ENCODE measurements around the gene TBX19. TPM values are rescaled to one million over a fixed set of nuclear protein-coding genes. Genes with fewer than 3 reads are reported as not detected.
"Not testable (repeated sequence)": the region's sequence is repeated elsewhere in the genome, so short reads cannot be mapped to it uniquely, and the experiment has no call there.

TBX19 gene
- total RNA-seq, 1 donor from 2014 or later, result 2.9 TPM

DNA sequence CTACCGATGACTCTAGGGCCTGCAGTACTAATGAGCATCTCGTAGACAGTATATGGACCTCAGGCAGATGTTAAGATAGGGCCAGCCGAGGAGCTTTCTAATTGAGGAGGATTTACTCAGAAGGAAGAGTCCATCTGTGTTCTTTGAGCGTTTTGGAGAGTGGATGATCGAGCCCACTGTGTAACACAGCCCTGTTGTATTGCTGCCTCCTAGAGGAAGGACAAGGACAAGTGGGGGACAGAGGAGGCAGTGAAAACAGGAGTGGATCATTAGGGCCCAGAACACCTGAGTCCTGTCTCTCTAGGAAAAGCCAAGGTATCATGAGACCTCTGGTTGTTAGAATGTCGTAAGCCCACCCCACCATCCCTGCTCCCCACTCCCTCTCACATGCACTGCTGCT, 62.9 kb downstream of the TBX19 start:
- Histone ChIP-seq H3K27me3 (ENCODE audit: control insufficient read depth, insufficient read depth, low read length) (no peaks in the 10 kb centered on the region), H3K4me3 (ENCODE audit: low read depth, low read length) (no peak overlapping the region), H3K36me3 (ENCODE audit: control insufficient read depth, insufficient read depth, low read length) (no peaks in the 10 kb centered on the region)
- no peak for DNase-seq (ENCODE audit: low read depth)
- TF ChIP-seq CTCF (IDR thresholded peaks at IDR 0.05; ENCODE audit: insufficient read depth, low read length, poor library complexity, severe bottlenecking), result peak; percentile 17

DNA sequence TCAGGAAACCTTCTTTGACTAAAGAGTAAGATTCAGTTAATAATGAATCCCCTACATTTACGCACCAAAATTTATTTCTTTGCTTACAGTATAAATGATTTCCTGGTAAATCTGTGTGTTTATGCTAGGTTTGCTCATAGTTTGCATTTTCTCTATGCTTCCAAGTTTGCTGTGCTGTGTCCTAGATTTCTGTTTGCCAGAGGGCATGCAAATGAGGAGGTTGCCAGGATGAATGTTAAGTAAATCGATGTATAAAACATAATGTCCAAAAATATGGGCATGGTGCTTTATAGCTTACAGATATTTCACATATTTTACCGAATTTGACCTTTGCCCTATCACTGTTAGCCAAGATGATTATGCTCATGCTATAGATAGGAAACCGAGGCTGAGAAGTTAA, 63.8 kb downstream of the TBX19 start:
- no peaks in the 10 kb centered on the region for H3K27me3 ChIP-seq (ENCODE audit: control insufficient read depth, insufficient read depth, low read length)
- no peak overlapping the region for H3K4me3 ChIP-seq (ENCODE audit: low read depth, low read length)
- TF ChIP-seq CTCF (IDR thresholded peaks at IDR 0.05; ENCODE audit: insufficient read depth, low read length, poor library complexity, severe bottlenecking), result no peak
- no peak for DNase-seq (ENCODE audit: low read depth)
- H3K36me3 ChIP-seq (ENCODE audit: control insufficient read depth, insufficient read depth, low read length), result no peaks in the 10 kb centered on the region

DNA sequence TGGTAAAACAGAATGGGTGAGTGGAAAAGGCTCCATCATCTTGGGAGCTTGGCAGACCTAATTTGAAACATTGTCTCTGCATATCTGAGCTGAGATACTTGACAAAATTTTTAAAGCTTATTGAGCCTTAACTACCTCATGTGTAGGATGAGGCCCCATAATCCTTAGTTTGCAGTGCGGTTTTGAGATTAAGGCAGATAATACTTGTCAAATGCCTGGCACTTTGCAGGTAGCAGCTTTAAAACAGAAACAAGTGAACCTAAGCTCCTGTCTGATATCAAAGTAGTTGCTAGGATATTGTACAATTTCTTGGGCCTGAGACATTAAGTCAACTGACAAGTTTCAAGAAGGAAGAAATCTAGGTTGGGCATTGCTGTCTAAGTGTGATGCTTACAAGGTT, 65.3 kb downstream of the TBX19 start:
- no peaks in the 10 kb centered on the region for H3K36me3 ChIP-seq (ENCODE audit: control insufficient read depth, insufficient read depth, low read length)
- H3K27me3 ChIP-seq (ENCODE audit: control insufficient read depth, insufficient read depth, low read length), result no peaks in the 10 kb centered on the region
- TF ChIP-seq CTCF (IDR thresholded peaks at IDR 0.05; ENCODE audit: insufficient read depth, low read length, poor library complexity, severe bottlenecking), result no peak
- no peak overlapping the region for H3K4me3 ChIP-seq (ENCODE audit: low read depth, low read length)
- DNase-seq (ENCODE audit: low read depth), result no peak

GRCh38 chr1:168347630-168348029, 67.0 kb downstream of the TBX19 start:
- no peak for TF ChIP-seq CTCF (IDR thresholded peaks at IDR 0.05; ENCODE audit: insufficient read depth, low read length, poor library complexity, severe bottlenecking)
- H3K36me3 ChIP-seq (ENCODE audit: control insufficient read depth, insufficient read depth, low read length), result no peaks in the 10 kb centered on the region
- H3K27me3 ChIP-seq (ENCODE audit: control insufficient read depth, insufficient read depth, low read length), result no peaks in the 10 kb centered on the region
- no peak for DNase-seq (ENCODE audit: low read depth)
- H3K4me3 ChIP-seq (ENCODE audit: low read depth, low read length), result no peak overlapping the region

DNA sequence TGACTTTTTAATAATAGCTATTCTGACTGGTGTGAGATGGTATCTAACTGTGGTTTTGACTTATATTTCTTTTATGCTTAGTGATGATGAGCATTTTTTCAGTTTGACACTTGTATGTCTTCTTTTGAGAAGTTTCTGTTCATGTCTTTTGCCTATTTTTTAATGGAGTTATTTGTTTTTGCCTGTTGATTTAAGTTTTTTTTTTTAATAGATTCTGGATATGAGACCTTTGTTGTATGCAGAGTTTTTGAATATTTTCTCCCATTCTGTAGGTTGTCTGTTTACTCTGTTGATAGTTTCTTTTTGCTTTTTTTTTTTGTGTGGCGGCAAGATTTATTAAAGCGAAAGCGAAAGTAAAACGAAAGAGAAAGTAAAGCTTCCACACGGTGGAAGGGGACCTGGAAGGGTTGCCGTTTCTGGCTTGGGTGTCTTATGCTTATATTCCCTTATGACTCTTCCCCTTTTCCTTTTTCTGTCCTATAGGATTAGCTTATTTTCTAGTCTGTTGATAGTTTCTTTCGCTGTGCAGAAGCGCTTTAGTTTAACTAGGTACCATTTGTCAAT, 67.6 kb downstream of the TBX19 start:
- no peak overlapping the region for H3K4me3 ChIP-seq (ENCODE audit: low read depth, low read length)
- no peaks in the 10 kb centered on the region for H3K27me3 ChIP-seq (ENCODE audit: control insufficient read depth, insufficient read depth, low read length)
- DNase-seq (ENCODE audit: low read depth), result no peak
- no peak for TF ChIP-seq CTCF (IDR thresholded peaks at IDR 0.05; ENCODE audit: insufficient read depth, low read length, poor library complexity, severe bottlenecking)
- H3K36me3 ChIP-seq (ENCODE audit: control insufficient read depth, insufficient read depth, low read length), result no peaks in the 10 kb centered on the region

GRCh38 chr1:168354335-168355269, 73.9 kb downstream of the TBX19 start:
- H3K27me3 ChIP-seq (ENCODE audit: control insufficient read depth, insufficient read depth, low read length); H3K36me3 ChIP-seq (ENCODE audit: control insufficient read depth, insufficient read depth, low read length); H3K4me3 ChIP-seq (ENCODE audit: low read depth, low read length); DNase-seq (ENCODE audit: low read depth): not testable (repeated sequence)
